DND-41 (cell line): ENCODE measurements around the gene PPFIBP1.

Experiments
- ATAC-seq: fragments of 200-7000 bp; cut with Tn5 transposase; 3 replicates; pipeline ENCODE4 v1.9.1; 2021; ENCODE audit warnings: low read depth; ENCODE audit not compliant: insufficient read depth
- DNase-seq: peaks from one replicate; pipeline ENCODE4 v3.0.0-alpha.2; 2020
- H2AFZ ChIP-seq: 2 replicates; pipeline ENCODE4 v1.6.0; 2012; ENCODE audit warnings: low read depth, low read length
- H3K27ac ChIP-seq: 2 replicates; pipeline ENCODE4 v1.5.1; 2012; ENCODE audit warnings: low read length, inconsistent platforms
- H3K27me3 ChIP-seq: fragments of 200-600 bp; sonication (generic); 2 replicates; pipeline ENCODE4 v1.6.0; 2012; ENCODE audit warnings: low read length, mild to moderate bottlenecking, inconsistent platforms; ENCODE audit not compliant: insufficient read depth, poor library complexity
- H3K36me3 ChIP-seq: 2 replicates; pipeline ENCODE4 v1.5.1; 2012; ENCODE audit warnings: low read length, inconsistent platforms; ENCODE audit not compliant: insufficient read depth
- H3K4me1 ChIP-seq: 2 replicates; pipeline ENCODE4 v1.5.1; 2012; ENCODE audit warnings: mild to moderate bottlenecking, low read length; ENCODE audit not compliant: insufficient read depth
- H3K4me2 ChIP-seq: 2 replicates; pipeline ENCODE4 v1.6.0; 2012; ENCODE audit warnings: mild to moderate bottlenecking, moderate library complexity, low read length, inconsistent platforms; ENCODE audit not compliant: insufficient read depth
- H3K4me3 ChIP-seq, 2 experiments: fragments of 200-600 bp in 1 of 2; shearing (Covaris generic) in 1 of 2; 2 replicates each; pipeline ENCODE4 v1.5.1; 2012 to 2016; ENCODE audit warnings: inconsistent platforms in 2 of 2, low read length in 2 of 2, mild to moderate bottlenecking in 2 of 2, low read depth in 1 of 2, moderate library complexity in 1 of 2
- H3K79me2 ChIP-seq: 2 replicates; pipeline ENCODE4 v1.6.0; 2012; ENCODE audit warnings: low read length, inconsistent platforms; ENCODE audit not compliant: insufficient read depth
- H3K9ac ChIP-seq: 2 replicates; pipeline ENCODE4 v1.6.0; 2012; ENCODE audit warnings: low read depth, mild to moderate bottlenecking, inconsistent platforms, low read length, moderate library complexity
- H3K9me3 ChIP-seq: 2 replicates; pipeline ENCODE4 v1.5.1; 2012; ENCODE audit warnings: low read length, moderate library complexity, mild to moderate bottlenecking, inconsistent platforms; ENCODE audit not compliant: insufficient read depth, severe bottlenecking
- H4K20me1 ChIP-seq: 2 replicates; pipeline ENCODE4 v1.6.0; 2012; ENCODE audit warnings: low read length; ENCODE audit not compliant: insufficient read depth
- EZH2 ChIP-seq: IDR thresholded peaks from 3 replicates; pipeline ENCODE4 v1.6.1; 2012; ENCODE audit warnings: borderline replicate concordance, low read depth, mild to moderate bottlenecking, moderate library complexity, low read length, inconsistent platforms; ENCODE audit not compliant: severe bottlenecking
- TF ChIP-seq, protein P1 (sequence below): IDR thresholded peaks from 2 replicates; pipeline ENCODE4 v1.5.1; 2012; ENCODE audit warnings: borderline replicate concordance, low read length, moderate library complexity, mild to moderate bottlenecking; ENCODE audit not compliant: poor library complexity, severe bottlenecking; ENCODE audit errors: extremely low read depth

PPFIBP1 gene

DNA sequence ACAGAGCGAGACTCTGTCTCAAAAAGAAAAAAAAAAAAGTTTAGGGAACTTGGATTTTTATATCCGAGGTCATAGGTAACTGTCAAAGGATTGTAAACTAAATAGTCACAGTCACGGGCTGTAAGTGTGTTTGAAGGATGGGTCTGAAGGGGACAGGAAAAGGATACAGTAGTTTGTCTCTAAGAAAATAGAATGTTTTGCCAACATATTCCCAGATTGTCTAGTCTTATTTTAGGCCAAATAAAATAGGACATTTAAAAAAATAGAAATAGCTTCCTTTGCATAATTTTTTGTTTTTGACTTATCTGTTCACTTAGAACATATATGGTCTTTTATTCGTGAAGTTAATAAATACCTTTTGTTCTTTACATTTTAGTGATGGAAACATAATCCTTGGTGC is 148.0 kb downstream of the PPFIBP1 start:
- H3K27ac ChIP-seq, result no peak overlapping the region
- H3K4me1 ChIP-seq, result no peaks in the 10 kb centered on the region
- ATAC-seq, result no peak
- H3K9ac ChIP-seq, result no peak overlapping the region
- no peaks in the 10 kb centered on the region for H3K9me3 ChIP-seq
- no peaks in the 10 kb centered on the region for H3K79me2 ChIP-seq
- H3K36me3 ChIP-seq, result no peaks in the 10 kb centered on the region
- no peak overlapping the region for H3K4me2 ChIP-seq
- peaks cover 1% of the 10 kb centered on the region for H3K27me3 ChIP-seq
- TF ChIP-seq, protein P1, sequence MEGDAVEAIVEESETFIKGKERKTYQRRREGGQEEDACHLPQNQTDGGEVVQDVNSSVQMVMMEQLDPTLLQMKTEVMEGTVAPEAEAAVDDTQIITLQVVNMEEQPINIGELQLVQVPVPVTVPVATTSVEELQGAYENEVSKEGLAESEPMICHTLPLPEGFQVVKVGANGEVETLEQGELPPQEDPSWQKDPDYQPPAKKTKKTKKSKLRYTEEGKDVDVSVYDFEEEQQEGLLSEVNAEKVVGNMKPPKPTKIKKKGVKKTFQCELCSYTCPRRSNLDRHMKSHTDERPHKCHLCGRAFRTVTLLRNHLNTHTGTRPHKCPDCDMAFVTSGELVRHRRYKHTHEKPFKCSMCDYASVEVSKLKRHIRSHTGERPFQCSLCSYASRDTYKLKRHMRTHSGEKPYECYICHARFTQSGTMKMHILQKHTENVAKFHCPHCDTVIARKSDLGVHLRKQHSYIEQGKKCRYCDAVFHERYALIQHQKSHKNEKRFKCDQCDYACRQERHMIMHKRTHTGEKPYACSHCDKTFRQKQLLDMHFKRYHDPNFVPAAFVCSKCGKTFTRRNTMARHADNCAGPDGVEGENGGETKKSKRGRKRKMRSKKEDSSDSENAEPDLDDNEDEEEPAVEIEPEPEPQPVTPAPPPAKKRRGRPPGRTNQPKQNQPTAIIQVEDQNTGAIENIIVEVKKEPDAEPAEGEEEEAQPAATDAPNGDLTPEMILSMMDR, result no peak
- no peak for TF ChIP-seq EZH2
- H3K4me3 ChIP-seq, result no peak overlapping the region
- no peak for DNase-seq
- H4K20me1 ChIP-seq, result no peaks in the 10 kb centered on the region
- no peak overlapping the region for H2AFZ ChIP-seq

DNA sequence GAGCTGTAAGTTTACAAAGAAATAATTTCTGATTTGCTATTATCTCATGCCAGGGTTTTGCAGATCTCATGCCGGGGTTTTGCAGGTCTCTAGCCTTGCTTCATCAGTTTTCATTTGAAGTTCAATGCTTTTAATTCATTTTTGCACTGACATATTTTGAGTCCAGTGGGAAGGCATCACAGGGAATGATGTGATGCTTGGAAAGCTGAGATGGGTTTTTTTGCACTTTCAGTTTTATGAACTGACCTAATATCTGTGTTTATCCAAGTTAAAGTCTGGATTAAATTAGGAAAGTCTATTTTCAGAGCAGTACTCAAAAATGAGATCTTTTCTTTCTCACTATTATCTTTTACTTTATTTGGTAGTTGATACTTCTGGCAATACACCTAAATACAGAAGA is 148.6 kb downstream of the PPFIBP1 start:
- H3K36me3 ChIP-seq, result no peaks in the 10 kb centered on the region
- H3K27me3 ChIP-seq, result peaks cover 4% of the 10 kb centered on the region
- no peak overlapping the region for H3K9ac ChIP-seq
- no peak for TF ChIP-seq EZH2
- TF ChIP-seq, protein P1, result no peak
- no peak overlapping the region for H2AFZ ChIP-seq
- no peaks in the 10 kb centered on the region for H4K20me1 ChIP-seq
- H3K9me3 ChIP-seq, result no peaks in the 10 kb centered on the region
- ATAC-seq (no peak), DNase-seq (no peak)
- H3K79me2 ChIP-seq, result no peaks in the 10 kb centered on the region
- H3K4me2 ChIP-seq, result no peak overlapping the region
- no peaks in the 10 kb centered on the region for H3K4me1 ChIP-seq
- H3K27ac ChIP-seq, result no peak overlapping the region
- no peak overlapping the region for H3K4me3 ChIP-seq

DNA sequence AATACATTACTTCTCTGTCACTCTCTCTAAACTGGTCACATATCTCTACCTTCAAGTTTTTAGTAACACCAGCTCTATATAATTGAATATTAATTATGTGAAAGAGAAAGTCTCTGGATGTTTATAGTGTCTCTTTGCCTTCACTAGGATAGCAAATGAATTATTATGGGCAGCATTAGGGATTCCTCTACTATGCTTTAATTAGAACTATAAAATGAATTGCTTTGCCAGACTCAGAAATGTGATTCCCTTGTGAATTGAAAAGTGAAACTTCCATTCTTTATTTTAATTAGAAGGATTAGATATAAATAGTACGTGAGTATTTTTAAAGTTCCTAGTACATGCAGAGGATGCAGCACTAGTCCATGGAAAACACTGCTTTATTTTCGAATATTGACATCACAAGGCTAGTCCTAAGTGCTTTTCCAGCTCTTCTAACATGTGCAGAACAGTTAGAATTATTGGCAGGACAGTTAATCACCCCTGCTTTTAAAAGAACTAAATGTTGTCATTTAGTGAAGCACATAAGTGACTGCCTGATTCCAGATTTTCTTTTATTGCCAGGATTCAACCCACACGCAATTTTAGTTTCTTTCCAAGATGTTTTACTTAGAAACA is 149.2 kb downstream of the PPFIBP1 start:
- H3K9ac ChIP-seq, result no peak overlapping the region
- TF ChIP-seq, protein P1, result no peak
- TF ChIP-seq EZH2, result no peak
- H3K27me3 ChIP-seq, result peaks cover 4% of the 10 kb centered on the region
- H3K4me2 ChIP-seq, result no peak overlapping the region
- H3K36me3 ChIP-seq, result no peaks in the 10 kb centered on the region
- DNase-seq (no peak), ATAC-seq (no peak)
- H3K79me2 ChIP-seq, result no peaks in the 10 kb centered on the region
- H4K20me1 ChIP-seq, result no peaks in the 10 kb centered on the region
- H3K4me1 ChIP-seq, result no peaks in the 10 kb centered on the region
- H3K9me3 ChIP-seq, result no peaks in the 10 kb centered on the region
- no peak overlapping the region for H3K27ac ChIP-seq
- H3K4me3 ChIP-seq, result no peak overlapping the region
- H2AFZ ChIP-seq, result no peak overlapping the region
